Measurements from ENCODE around the gene IL4I1. TPM values are rescaled to one million over a fixed set of nuclear protein-coding genes. Genes with fewer than 3 reads are reported as not detected.

Gene IL4I1
- total RNA-seq, 1 donor, result 0.43 TPM

DNA sequence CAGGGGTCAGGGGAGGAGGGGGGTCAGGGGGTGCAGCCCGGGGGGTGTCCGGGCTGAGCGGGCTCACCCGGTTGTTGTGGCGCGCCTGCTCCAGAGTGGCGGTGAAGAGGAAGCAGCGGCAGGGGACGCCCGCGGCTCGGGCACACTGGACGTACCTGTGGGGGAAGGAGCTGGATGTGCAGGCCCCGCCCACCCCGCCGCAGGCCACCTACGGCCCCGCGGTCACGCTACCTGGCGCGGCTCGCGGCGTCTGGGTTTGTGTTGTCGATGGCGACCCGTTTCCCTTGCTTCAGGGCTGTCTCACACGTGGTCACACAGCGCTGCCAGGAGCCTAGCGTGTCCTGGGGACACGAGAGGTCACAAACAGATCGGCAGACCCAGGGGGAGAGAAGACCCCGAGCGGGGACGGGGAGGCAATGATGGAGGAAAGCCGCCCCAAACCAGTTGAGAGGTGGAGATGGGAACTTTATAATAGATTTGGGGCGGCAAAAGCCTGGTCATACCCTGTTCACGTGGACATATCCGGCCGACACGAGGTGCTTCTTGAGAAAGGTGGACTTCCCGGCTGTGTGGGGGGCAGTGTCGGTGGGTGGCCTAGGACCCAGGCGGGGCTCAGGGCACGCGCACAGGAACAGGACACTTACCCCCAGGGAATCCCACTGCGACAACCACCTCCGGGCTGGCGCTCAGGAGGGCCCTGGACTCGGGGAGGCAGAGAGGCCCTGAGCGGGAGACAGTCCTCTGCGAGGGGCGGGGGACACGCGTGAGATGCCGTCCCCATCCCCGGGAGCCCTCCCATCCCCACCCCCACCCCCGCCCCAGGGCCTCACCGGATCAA is 34.9 kb downstream of the IL4I1 start:
- TF ChIP-seq, protein P1, sequence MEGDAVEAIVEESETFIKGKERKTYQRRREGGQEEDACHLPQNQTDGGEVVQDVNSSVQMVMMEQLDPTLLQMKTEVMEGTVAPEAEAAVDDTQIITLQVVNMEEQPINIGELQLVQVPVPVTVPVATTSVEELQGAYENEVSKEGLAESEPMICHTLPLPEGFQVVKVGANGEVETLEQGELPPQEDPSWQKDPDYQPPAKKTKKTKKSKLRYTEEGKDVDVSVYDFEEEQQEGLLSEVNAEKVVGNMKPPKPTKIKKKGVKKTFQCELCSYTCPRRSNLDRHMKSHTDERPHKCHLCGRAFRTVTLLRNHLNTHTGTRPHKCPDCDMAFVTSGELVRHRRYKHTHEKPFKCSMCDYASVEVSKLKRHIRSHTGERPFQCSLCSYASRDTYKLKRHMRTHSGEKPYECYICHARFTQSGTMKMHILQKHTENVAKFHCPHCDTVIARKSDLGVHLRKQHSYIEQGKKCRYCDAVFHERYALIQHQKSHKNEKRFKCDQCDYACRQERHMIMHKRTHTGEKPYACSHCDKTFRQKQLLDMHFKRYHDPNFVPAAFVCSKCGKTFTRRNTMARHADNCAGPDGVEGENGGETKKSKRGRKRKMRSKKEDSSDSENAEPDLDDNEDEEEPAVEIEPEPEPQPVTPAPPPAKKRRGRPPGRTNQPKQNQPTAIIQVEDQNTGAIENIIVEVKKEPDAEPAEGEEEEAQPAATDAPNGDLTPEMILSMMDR (IDR thresholded peaks at IDR 0.05; ENCODE audit: insufficient read depth, low read depth, low read length), result no peak
- H3K4me3 ChIP-seq (ENCODE audit: low read depth, low read length), result no peak overlapping the region
- no peak for DNase-seq (ENCODE audit: low read depth)

DNA sequence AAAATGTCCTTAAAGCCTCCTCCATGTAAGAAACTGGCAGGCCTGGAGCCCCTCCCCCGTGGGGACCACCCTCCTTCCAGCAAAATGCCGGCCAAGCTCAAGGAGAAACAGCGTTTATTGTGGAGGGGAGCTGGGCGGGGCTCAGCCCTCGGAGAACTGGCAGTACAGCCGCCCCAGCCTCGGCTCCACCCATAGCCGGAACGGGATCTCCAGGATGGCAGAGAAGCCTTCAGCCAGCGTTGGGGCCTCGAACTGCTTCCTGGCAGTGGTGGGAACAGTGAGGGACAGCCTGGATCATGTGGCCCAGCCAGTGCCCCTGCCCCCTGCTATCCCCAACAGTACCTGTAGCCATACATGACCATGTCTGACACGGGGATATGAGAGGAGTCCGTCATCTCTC is 35.6 kb downstream of the IL4I1 start:
- H3K4me3 ChIP-seq (ENCODE audit: low read depth, low read length), result no peak overlapping the region
- DNase-seq (ENCODE audit: low read depth), result no peak
- TF ChIP-seq, protein P1 (IDR thresholded peaks at IDR 0.05; ENCODE audit: insufficient read depth, low read depth, low read length), result no peak

DNA sequence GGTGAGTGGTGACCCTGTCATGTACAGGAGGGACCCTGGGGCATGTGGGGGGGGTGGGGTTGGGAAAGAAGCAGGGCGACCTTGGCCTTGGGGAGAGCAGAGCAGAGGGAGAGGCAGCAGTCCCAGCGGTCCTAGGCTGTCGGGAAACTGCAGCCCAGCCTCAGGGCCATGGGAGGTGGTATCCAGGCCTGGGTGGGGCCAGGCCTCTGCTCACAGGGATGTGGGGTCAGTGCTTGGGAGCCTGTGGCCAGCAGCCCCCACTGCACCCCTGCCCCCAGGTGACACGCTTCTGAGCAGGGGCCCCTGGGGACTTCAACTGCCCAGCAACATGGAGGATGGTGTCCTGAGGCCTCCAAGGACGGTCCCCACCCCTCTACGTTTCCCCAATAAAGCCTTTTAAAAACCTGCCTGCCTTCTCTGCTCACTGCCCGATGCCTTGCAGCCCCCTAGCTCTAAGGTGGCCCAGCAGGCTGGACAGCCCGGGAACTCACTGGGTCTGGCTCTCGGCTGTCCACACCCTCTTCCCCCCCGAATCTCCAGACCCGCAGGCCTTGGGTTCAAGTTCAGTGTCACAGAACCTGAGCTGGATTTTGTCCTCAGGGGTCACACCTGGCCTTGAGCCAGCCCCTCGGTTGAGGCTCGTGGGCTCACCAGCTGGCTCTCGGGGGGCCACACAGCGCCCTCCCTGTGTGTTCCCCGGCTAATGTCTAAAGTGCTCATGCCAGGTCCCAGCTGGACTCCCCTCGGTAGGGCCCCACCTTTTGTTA is 36.2 kb downstream of the IL4I1 start:
- DNase-seq (ENCODE audit: low read depth), result no peak

DNA sequence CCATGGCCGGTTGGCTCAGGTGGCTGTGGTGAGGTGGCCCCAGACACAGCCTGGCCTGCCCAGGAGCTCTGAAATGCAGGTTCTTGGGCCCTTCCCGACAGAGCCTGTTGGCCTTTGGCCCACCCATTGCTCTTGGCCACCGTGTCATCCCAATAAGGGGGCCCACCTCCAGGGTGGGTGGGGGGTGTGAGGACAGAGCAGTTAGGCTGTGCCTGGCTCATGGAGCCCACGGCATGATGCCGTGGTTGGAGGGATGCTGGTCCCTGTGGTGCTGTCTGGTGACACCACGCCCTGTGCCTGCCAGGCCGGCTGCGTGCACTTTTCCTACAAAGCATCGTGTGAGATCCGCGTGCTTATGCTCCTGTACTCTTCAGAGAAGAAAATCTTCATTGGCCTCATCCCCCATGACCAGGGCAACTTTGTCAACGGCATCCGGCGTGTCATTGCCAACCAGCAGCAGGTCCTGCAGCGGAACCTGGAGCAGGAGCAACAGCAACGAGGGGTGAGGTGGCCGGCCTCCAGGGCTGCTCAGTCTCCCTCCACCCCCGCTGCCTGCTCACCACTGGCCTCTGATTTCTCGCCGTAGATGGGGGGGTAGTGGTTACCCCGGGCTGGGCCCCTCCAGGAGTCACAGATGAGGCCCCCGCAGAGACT is 36.9 kb downstream of the IL4I1 start:
- DNase-seq (ENCODE audit: low read depth), result no peak
- TF ChIP-seq, protein P1 (IDR thresholded peaks at IDR 0.05; ENCODE audit: insufficient read depth, low read depth, low read length), result no peak
- H3K4me3 ChIP-seq (ENCODE audit: low read depth, low read length), result no peak overlapping the region

More for the DNA sequence above, 36.2 kb downstream of the IL4I1 start:
- H3K4me3 ChIP-seq (ENCODE audit: low read depth, low read length), result no peak overlapping the region
- TF ChIP-seq, protein P1 (IDR thresholded peaks at IDR 0.05; ENCODE audit: insufficient read depth, low read depth, low read length), result no peak

DNA sequence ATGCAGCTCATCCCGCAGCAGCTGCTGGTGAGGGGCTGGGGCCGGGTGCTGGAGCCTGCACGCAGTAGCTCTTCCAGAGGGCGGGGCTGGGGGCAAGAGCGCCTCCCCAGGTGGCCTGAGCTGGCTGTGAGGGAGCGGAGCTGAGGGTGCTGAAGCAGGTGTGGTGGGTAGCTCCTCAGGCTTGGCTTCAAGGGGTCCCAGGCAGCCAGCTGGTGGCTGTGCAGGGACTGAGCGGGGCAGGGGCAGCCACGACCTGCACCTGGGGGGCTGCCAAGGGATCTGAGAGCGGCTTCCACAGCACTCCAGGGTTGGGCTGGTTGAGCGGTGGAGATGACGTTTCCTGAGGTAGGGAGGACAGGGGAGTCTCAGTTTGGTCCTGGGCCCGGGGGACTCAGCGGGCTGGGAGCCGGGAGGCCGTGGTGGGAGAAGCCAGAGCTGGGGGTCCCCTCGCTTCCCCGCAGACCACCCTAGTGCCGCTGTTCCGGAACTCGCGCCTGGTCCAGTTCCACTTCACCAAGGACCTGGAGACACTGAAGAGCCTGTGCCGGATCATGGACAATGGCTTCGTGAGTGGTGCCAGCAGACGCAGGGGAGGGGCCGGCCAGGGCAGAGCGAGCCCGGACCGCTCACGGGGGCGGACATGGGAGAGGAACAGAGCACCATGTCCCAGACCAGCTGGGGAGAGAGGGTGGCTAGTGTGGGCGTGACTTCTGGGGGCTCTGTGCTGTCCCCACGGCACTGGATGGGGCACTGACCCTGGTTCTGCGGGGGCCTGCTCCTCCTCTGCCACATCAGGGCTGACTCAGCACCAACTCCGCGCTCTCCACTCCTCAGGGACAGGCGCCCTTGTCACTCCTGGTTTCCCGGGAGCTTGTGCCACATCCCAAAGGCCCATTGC is 38.4 kb downstream of the IL4I1 start:
- no peak overlapping the region for H3K4me3 ChIP-seq (ENCODE audit: low read depth, low read length)
- TF ChIP-seq, protein P1 (IDR thresholded peaks at IDR 0.05; ENCODE audit: insufficient read depth, low read depth, low read length), result no peak
- DNase-seq (ENCODE audit: low read depth), result no peak

DNA sequence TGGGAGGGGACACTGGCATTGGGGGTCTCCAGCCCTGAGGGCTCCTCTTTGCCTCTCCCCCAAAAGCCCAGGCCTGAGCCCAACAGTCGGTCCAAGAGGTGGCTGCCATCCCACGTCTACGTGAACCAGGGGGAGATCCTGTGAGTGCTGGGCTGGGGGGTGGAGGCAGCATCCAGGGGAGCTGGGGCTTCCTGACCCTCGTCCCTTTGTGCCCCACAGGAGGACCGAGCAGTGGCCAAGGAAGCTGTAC is 38.9 kb downstream of the IL4I1 start:
- TF ChIP-seq, protein P1 (IDR thresholded peaks at IDR 0.05; ENCODE audit: insufficient read depth, low read depth, low read length), result no peak
- DNase-seq (ENCODE audit: low read depth), result no peak
- no peak overlapping the region for H3K4me3 ChIP-seq (ENCODE audit: low read depth, low read length)

Data from fibroblast of villous mesenchyme (primary cell).